Muscle layer of duodenum (tissue), 2 donors: ENCODE measurements around the gene NRIP1.

Experiments
- H3K27ac ChIP-seq: one replicate; pipeline ENCODE4 v1.7.0; 2013; ENCODE audit warnings: mild to moderate bottlenecking, low read length
- H3K27me3 ChIP-seq: one replicate; pipeline ENCODE4 v1.7.0; 2013; ENCODE audit warnings: low read depth, mild to moderate bottlenecking, control low read depth, low read length
- H3K36me3 ChIP-seq, 2 donors: one replicate each; pipeline ENCODE4 v1.7.0; 2013; ENCODE audit warnings: low read length in 2 of 2, control low read depth in 1 of 2, mild to moderate bottlenecking in 1 of 2; ENCODE audit not compliant: insufficient read depth in 2 of 2, control insufficient read depth in 1 of 2
- H3K4me1 ChIP-seq, 2 donors: one replicate each; pipeline ENCODE4 v1.7.0; 2013; ENCODE audit warnings: low read length in 2 of 2, mild to moderate bottlenecking in 2 of 2, control low read depth in 1 of 2, moderate library complexity in 1 of 2; ENCODE audit not compliant: insufficient read depth in 2 of 2, control insufficient read depth in 1 of 2
- H3K4me3 ChIP-seq, 2 donors: one replicate each; pipeline ENCODE4 v1.7.0; 2013; ENCODE audit warnings: low read length in 2 of 2, low read depth in 1 of 2, mild to moderate bottlenecking in 1 of 2
- H3K9me3 ChIP-seq, 2 donors: one replicate each; pipeline ENCODE4 v1.7.0; 2013; ENCODE audit warnings: low read length in 2 of 2, control low read depth in 1 of 2, mild to moderate bottlenecking in 1 of 2; ENCODE audit not compliant: control insufficient read depth in 1 of 2
- donor health status: healthy.

The NRIP1 gene

DNA sequence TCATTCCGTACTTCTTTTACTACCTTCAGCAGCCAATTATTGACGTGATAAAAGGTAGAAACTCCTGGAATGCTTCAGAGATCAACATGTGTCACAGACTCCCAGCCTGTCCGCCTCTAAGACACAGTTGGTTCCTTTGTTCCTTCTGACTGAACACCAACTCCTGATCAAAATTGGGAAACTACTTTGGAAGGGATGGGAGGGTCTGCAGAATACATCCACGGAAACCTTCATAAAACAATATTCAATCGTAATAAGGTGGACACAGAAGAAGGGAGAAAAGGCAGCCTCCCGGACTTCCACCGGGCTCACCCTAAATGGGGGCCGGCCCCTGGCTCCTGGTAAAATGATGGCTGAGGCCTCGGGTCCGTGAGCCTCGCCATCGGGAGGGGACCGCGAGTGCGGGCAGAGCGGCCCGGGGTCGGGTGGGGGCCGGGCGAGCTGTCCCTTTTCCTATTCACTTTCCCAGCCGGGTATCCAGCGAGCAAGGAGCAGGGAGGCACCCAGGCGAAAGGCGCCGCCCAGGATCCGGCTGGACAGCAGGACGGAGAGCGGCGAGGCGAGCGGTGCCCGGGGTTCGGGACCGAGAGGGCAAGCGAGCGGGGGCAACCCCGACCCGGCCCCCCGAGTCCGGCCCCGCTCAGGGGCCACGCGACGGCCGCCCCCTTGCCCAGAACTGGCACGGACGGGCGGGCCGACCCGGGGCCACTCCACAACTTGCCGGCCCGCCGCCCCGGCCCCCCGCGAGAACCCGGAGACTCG, 805 bp downstream of the NRIP1 start:
- Histone ChIP-seq H3K36me3 (peaks cover 0 to 6% of the 10 kb centered on the region in 2 donors), H3K4me3 (peak overlapping the region; percentile 90 to 97), H3K4me1 (peaks cover 20 to 35% of the 10 kb centered on the region in 2 donors), H3K27me3 (no peaks in the 10 kb centered on the region), H3K9me3 (no peaks in the 10 kb centered on the region), H3K27ac (peak overlapping the region; percentile 93)

DNA sequence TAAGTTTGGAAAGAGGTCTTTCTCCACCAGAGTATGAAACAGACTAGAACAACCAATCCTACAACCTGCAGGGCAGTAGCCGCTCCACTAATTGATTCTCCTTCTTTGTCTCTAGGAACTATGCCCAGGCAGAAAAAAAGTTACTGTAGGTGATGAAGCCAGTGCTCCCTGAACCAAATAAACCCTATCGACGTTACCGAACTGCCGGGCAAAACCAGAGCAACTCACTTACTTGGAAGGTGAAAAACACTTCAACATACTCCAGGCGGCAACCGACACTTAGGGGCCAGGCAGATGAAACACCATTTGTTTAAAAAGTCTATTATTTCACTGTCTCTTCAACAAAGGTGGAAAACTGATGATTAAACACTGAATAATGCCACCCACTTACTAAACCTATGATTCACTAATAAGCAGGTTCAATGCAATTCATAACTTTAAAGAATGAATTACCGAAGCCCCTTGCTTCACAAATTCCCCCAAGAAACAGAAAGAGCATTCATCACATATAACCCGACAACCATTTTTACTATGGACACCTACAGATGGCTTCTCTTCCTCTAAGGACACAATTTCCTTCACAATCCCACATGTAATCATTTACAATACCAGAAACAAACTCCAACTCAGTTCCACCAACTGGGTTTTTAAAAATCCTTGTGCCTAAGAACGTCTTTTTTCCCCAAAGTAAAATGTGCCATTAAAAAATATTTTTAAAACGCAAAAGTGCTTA, 1.6 kb downstream of the NRIP1 start:
- Histone ChIP-seq H3K4me1 (peaks cover 27 to 38% of the 10 kb centered on the region in 2 donors), H3K27ac (peak overlapping the region; percentile 93)

DNA sequence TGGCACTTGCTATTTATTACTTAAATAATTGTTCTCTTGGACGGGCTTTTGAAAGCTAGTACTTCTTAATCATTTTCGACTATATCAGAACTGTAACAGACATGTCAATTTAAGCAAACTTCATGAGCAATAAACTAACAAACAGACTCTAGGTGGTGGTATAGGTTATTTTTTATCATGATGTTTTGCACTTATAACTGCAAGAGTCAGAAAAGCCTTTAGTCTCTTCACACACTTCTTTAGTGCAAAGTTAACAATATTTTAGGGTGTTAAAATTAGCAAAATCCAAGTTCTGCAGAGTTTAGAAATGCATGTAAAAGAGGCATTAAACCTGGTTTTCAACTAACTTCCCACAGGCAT, 2.2 kb downstream of the NRIP1 start:
- Histone ChIP-seq H3K9me3 (no peaks in the 10 kb centered on the region), H3K27me3 (no peaks in the 10 kb centered on the region), H3K27ac (peak overlapping the region; percentile 93), H3K4me1 (peaks cover 33 to 41% of the 10 kb centered on the region in 2 donors), H3K4me3 (peak overlapping the region; percentile 90 to 97), H3K36me3 (peaks cover 0 to 6% of the 10 kb centered on the region in 2 donors)

More for the DNA sequence above, 1.6 kb downstream of the NRIP1 start:
- H3K9me3 ChIP-seq = no peaks in the 10 kb centered on the region
- H3K4me3 ChIP-seq = peak overlapping the region; percentile 90 to 97
- H3K27me3 ChIP-seq = no peaks in the 10 kb centered on the region
- H3K36me3 ChIP-seq = peaks cover 0 to 6% of the 10 kb centered on the region in 2 donors

- H3K4me1 ChIP-seq = peaks cover 37 to 46% of the 10 kb centered on the region in 2 donors
- no peaks in the 10 kb centered on the region for H3K9me3 ChIP-seq
- H3K36me3 ChIP-seq = peaks cover 0 to 6% of the 10 kb centered on the region in 2 donors
- peak overlapping the region; percentile 93 for H3K27ac ChIP-seq
- H3K27me3 ChIP-seq = no peaks in the 10 kb centered on the region
- H3K4me3 ChIP-seq = peak overlapping the region; percentile 90 to 97
Observed at GRCh38 chr21:15061747-15062605, 2.8 kb downstream of the NRIP1 start.

DNA sequence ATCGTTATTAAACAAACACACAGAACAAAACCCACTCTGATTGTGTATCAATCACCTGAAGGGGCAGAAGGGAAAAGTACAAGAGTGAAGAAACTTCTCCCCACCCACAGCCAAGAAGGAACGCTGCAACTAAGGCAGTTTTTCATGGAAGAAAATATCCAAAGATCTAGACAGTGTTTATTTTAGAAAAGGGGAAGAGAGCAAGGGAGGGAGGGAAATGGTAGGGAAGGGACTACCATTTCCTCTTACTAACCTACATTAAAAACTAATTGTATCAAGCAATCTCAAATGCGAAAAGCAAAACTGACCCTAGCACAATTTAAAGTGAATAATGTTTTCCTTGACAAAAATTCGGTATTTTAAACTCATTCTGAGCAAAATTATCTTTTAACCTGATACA, 3.5 kb downstream of the NRIP1 start:
- Histone ChIP-seq H3K36me3 (peaks cover 0 to 6% of the 10 kb centered on the region in 2 donors), H3K4me1 (peaks cover 42 to 46% of the 10 kb centered on the region in 2 donors), H3K27ac (peak overlapping the region; percentile 93), H3K4me3 (peak overlapping the region; percentile 90 to 97), H3K9me3 (no peaks in the 10 kb centered on the region), H3K27me3 (no peaks in the 10 kb centered on the region)

DNA sequence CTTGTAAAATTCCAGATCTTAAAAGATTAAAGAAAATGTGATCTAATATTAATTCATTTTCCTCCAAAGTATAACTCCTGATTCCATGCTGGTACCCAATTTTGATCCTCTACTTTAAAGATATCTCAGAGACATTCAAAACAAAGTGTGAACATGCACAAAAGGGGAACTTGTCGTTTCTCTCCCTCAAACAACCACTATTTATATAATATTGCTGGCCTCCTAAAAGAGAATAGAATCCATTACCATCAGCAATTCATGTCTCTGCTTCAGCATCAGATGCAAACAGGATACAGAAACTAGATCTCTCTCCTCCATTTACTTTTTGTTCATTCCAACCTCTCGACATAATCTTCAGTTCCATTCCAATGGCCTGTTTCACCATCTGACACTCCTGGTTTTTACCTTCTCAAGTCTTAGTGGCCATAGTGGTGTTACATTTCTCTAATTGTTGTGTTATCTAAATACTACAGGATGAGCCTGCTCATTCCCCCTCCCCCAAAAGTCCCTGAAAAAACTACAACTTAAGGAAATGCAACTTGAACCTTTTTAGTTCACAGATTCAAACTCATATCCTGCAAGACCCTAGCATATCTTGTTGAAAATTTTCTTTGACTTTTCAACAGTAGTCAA, 4.1 kb downstream of the NRIP1 start:
- Histone ChIP-seq H3K4me3 (peak overlapping the region; percentile 30 to 32), H3K27ac (peak overlapping the region; percentile 93), H3K9me3 (no peaks in the 10 kb centered on the region), H3K4me1 (peaks cover 42 to 51% of the 10 kb centered on the region in 2 donors), H3K27me3 (no peaks in the 10 kb centered on the region), H3K36me3 (peaks cover 0 to 6% of the 10 kb centered on the region in 2 donors)

DNA sequence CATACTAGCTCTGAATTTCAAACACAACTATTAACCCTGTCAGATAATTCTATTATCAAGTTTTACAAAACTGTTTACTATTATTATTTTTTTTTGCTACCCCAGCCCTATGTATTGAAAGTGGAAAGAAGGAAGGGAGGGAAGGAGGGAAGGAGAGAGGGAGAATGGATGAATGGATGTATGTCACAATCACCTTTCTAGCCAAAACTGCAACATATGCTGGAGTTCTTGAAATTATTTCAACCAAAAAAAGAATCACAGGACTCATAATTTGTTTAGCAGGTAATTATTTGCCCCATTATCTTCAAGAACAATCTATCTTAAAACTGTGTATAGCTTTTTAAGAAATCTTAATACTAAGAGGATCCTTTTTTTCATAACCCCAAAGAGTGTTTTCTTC, 5.4 kb downstream of the NRIP1 start:
- Histone ChIP-seq H3K9me3 (no peaks in the 10 kb centered on the region), H3K27ac (peak overlapping the region; percentile 84), H3K36me3 (peaks cover 0 to 5% of the 10 kb centered on the region in 2 donors), H3K27me3 (no peaks in the 10 kb centered on the region), H3K4me1 (peaks cover 42 to 60% of the 10 kb centered on the region in 2 donors), H3K4me3 (no peak overlapping the region)

DNA sequence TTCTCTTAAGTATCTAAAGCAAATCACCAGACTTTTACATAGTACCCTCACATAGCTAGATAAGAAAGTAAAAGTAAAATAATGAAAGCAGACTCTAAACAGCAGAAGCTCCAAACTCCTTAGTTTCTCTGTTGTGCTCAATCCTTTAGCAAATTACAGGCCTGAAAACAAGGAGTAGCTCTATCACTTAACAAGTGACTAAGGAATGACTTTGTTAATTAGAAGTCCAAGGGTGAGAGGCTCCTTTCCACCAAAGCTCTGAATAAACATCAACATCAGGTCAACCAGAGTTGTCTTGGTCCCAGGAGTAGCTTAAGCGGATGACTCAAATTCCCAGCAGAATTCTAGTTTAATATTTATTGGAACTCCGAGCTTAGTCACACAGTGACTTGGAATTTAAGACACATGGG, 5.9 kb downstream of the NRIP1 start:
- H3K27me3 ChIP-seq = no peaks in the 10 kb centered on the region
- no peaks in the 10 kb centered on the region for H3K9me3 ChIP-seq
- H3K4me1 ChIP-seq = peaks cover 42 to 60% of the 10 kb centered on the region in 2 donors
- peak overlapping the region; percentile 84 for H3K27ac ChIP-seq
- peak overlapping the region in 1 of 2 donors; percentile 41 for H3K4me3 ChIP-seq
- no peaks in the 10 kb centered on the region for H3K36me3 ChIP-seq

GRCh38 chr21:15057285-15057684, 7.5 kb downstream of the NRIP1 start:
- peak overlapping the region; percentile 10 for H3K4me3 ChIP-seq
- H3K36me3 ChIP-seq = no peaks in the 10 kb centered on the region
- no peaks in the 10 kb centered on the region for H3K27me3 ChIP-seq
- no peaks in the 10 kb centered on the region for H3K9me3 ChIP-seq
- peak overlapping the region; percentile 35 for H3K27ac ChIP-seq
- H3K4me1 ChIP-seq = peaks cover 52 to 68% of the 10 kb centered on the region in 2 donors

GRCh38 chr21:15054606-15055239, 10.1 kb downstream of the NRIP1 start:
- no peaks in the 10 kb centered on the region for H3K36me3 ChIP-seq
- H3K4me3 ChIP-seq = peak overlapping the region in 1 of 2 donors; percentile 11
- H3K27ac ChIP-seq = no peak overlapping the region
- H3K27me3 ChIP-seq = no peaks in the 10 kb centered on the region
- no peaks in the 10 kb centered on the region for H3K9me3 ChIP-seq
- H3K4me1 ChIP-seq = peaks cover 50 to 65% of the 10 kb centered on the region in 2 donors
